ENCODE results near the gene XPNPEP1.

DNA sequence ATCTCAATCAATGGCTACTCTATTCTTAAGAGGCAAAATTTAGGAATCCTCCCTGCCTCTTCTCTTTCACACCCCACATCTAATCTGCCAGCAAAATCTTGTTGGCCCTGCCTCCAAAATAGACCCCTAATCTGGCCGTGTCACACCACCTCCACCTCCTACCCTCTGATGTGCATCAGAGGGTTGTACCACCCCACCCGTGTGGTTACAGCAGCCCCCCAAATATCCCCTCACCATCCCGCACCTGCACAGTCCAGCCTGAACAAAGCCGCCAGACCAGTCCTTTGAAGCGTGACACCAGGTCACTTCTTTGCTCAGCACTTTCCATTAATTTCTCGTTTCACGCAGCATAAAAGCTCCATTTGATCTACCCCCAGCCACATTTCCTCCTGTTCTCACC lies 776 bp upstream of the XPNPEP1 start:
- TF ChIP-seq CTCF (IDR thresholded peaks at IDR 0.05) (no peak), POLR2A (IDR thresholded peaks at IDR 0.05) (no peak)
